ENCODE data around the gene ITFG1.
"Not testable (repeated sequence)": the region's sequence is repeated elsewhere in the genome, so short reads cannot be mapped to it uniquely, and the experiment has no call there.

ITFG1 gene

DNA sequence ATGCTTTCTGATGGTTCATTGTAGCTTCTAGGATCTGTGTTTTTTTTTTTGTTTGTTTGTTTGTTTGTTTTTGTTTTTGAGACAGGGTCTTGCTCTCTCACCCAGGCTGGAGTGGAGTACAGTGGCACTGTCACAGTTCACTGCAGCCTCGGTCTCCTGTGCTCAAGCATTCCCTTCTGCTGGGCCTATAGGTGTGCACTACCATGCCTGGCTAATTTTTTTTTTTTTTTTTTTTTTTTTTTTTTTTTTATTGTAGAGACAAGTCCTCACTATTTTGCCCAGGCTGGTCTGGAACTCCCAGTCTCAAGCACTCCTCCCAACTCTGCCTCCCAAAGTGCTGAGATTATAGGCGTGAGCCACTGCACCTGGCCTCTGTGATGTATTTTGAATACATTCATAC is 12.1 kb upstream of the ITFG1 start:
- DNase-seq = not testable (repeated sequence)

DNA sequence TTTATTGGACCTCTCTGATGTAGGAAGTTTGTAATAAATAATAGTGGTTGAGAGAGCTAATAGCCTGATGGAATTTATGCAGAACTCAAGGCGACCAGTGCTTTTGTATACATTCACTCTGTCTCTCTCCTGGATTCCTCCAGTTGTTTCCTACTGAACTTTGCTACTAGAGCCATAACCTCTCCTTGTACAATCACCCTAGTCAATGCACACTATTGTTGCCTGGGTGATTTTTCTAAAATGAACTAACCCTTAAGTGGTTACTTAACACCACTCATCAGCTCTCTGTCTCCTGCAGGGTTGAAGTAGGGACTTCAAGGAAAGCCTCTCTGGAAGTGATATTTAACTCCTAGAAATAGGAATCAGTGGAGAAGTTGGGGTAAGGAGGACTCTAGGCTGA is 9.9 kb upstream of the ITFG1 start:
- no peak for DNase-seq

DNA sequence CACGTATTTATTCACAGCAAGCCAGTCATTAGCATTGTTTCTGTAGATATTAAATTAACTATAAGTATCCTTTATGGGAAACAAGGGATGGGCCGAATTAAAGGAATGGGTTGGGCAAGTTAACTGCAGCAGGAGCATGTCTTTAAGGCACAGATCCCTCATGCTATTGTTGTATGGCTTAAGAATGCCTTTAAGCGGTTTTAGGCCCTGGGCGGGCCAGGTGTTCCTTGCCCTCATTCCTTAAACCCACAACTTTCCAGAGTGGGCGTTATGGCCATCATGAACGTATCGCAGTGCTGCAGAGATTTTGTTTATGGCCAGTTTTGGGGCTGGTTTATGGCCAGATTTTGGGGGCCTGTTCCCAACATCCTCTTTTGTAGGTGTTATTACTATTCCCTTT is 9.3 kb upstream of the ITFG1 start:
- no peak for DNase-seq

DNA sequence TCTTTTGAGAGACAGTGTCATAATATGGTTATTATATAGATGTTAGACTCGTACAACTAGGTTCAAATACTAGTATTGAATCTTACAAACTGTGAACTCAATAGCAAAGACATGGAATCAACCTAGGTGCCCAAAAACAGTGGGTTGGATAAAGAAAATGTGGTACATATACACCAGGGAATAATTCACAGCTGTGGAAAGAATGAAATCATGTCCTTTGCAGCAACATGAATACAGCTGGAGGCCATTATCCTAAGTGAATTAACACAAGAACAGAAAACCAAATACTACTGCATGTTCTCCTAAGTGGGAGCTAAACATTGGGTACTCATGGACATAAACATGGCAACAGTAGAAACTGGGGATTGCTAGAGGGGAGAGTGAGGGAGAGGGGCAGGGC is 8.4 kb upstream of the ITFG1 start:
- DNase-seq = no peak

DNA sequence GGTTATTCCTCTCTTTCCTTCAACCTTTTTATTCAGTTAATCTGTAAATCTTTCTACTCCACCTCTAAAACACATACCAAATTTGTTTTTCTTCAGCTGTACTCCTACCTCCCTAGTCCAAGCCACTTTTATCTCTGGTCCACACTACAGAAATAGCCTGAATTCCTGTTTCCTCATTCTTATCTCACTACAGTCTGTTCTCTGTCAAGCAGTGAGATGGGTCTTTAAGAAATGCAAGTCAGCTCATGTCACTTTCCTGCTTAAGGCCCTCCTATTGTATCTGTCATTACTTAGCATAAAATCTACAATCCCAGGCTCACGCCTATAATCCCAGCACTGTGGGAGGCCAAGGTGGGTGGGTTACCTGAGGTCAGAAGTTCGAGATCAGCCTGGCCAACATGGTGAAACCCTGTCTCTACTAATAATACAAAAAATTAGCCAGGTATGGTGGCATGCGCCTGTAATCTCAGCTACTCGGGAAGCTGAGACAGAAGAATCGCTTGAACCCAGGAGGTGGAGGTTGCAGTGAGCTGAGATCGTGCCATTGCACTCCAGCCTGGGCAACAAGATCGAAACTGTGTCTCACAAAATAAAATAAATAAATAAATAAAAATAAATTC is 7.3 kb upstream of the ITFG1 start:
- DNase-seq = not testable (repeated sequence)

DNA sequence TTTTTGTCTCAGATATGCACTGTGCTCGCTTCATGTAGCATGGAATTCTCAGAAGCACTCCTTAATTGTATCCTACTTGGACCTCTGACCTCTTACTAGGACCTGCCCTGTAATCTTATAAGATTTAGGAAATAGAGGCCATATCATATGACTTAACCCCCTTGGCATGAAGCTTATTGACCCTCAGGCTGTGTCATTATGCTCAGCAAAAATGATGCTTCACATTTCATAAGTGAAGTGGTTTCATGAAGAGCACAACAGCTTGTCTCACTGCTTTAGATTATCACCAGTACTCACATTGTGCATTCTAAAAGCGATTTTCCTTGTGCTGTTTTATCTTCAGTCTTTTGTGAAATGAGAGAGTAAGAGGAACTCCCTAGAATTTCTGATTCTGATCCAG is 6.6 kb upstream of the ITFG1 start:
- no peak for DNase-seq

DNA sequence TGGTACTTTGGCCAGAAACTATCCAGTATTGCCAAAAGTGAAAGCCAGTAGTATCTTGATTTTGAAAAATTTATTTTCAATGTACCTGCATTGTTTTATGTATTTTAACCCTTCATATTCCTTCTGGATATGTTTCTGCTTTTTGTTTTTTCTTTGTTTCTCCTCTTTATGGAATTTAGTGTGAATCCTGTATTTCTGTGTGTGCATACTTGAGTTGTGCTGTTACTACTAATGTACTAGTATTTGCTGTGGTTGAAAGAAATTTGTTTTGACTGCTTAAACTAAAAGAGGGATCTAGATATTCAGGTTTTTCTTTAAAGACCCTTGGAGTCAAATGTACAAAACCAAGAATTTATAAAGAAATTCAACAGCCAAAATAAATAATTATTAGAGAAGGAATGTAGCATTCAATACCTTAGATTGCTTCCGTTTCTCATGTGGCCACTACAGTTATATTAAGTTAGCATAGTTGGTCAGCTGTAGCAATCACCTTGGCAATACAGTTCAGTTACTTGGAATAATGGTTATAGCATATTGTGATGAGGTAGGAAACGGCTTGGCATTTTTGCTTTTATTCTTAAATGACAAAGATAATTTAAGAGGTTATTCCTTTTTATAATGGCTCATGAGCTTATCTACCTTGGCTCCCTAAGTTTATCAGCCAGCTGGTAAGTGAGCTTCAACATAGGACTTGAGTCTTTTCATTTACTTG is 5.2 kb upstream of the ITFG1 start:
- DNase-seq = no peak

DNA sequence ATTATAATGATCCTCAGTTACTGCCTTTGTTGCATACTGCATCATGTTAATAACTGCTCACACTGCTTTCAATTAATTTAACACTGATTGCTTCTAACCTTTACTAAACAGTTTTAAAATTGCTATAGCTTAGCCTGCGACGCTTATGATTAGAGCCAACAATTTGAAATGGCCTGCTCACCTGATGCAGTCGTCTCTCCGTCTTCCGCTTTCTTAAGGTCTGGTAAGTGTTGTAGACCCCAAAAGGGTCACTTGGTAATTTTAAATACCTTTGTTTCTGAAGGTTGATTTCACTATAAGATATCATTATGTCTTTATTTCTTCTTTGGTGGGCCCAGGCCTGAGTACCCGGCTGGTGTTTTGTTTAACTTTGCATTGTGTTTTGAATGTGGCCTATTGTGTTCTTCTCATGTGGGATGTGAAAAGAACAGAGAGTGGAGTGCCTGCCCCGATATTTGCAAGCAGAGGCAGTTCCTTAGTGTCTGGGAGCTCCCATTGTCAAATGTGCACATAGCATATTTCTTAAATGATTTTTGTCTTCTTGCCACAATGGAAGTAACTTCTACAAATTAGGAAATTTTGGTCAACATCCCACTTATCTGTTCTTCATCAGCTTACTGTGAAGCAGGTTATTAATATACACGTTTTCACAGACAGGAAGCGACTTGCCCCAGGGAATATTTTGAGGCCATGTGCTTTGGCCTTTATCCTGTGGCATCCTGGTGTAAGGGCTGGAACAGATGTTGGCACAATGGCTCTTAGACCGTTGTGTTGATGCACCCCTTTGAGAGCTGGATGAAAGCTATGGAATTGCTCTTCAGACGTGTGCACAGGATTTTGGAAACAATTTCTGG is 3.1 kb upstream of the ITFG1 start:
- DNase-seq = no peak

DNA sequence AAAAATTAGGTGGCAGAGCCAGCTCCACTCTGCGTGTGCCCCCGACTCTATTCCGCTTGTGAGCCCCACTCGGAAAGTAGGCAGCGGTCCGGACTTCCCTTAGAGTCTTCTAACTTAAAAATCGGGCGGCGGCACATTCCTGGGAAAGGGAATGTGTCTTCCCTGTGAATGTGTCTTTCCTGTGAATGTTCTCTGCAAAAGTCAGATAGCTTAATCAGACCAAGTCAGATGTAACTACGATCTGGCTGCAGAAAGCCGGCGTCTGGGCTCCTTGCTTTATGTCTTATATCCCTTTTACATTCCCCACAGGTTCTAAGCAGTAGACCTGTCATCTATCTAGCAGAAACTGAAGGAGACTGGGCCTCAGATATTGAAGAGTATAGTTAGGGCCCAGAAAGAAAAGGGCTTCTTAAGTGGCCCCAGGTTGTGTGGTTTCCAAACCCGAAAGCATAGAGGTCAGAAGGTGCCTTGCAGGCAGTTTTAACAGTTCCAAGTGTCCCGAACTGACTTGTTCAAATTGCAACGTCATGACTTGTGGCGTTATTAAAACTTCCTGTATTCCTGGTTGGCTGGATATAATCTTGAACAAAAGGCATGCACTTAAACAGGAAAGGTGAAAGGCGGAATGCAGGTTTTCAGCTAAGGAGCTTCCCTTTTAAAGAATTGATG is 869 bp upstream of the ITFG1 start:
- DNase-seq = peak; percentile 14

DNA sequence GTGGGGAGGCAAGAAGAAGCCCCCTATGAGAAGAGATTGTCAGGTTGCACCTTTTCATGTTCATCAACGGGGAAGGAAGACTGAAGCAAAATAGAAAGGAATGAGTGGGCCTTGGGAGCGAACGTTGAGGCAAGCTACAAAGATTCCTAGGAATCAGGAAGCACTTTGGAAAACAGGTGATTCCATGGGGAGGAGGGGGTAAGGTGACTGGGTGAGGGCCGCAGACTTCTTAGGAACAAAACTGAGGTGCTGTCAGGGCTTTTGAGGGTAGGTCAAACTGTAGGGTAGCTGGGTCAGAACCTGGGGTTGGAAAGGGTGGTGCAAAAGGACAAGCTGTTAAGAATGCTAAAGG is 528 bp downstream of the ITFG1 start:
- DNase-seq = no peak

DNA sequence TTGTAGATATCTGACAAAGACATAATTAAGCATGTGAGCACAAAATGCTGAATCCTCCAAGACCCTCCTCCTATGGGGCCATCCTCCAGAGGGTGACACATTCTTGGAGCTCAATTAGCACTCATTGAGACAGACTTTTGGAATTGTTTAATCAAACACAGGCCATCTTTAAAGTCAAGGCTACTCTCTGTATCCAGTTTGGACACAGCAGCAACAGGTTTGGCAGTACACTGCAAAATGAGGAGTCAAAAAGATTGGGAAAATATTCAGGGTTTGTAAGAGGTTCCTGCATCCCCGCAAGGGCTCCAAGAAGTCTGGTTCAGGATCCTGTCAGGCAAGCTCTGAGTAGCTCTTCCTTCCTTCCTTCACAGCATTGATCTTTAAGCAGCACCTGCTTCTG is 1.3 kb downstream of the ITFG1 start:
- DNase-seq = no peak

DNA sequence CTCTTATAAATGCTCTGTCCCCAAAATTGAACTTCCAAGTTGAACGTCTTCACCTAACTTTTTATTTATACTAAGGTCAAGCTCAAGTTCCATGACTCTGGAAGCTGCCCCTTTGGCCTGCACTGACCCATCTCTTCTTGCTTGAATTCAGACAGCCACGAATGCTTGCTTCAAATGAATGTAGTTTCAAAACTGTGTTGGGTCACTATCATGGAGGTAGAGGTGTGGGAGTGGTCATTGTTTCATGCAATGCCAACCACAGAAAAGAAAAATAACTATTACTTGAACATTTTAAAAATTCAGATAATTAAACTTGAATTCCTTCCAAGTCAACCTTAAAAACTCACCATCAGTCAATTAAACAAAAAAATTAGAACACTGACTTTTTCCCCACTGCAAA is 2.5 kb downstream of the ITFG1 start:
- no peak for DNase-seq

DNA sequence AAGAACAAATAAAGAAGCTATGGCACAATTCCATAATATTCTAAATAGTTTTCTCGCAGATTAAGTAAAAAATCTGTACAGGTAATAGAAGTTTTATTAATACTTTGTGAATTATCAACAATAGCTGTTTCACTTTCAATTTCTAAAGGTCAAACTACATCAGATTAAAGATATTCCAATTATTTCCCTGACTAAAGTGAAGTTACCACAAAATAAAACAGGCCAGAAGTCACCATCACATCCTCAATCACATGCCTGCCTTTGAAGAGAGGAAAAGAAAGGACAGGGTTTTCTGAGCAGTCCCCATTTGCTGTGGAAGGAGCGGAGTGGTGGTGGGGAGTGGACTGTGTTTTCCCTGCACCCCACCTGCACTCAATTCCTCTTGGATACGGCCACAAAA is 11.1 kb downstream of the ITFG1 start:
- DNase-seq = no peak

DNA sequence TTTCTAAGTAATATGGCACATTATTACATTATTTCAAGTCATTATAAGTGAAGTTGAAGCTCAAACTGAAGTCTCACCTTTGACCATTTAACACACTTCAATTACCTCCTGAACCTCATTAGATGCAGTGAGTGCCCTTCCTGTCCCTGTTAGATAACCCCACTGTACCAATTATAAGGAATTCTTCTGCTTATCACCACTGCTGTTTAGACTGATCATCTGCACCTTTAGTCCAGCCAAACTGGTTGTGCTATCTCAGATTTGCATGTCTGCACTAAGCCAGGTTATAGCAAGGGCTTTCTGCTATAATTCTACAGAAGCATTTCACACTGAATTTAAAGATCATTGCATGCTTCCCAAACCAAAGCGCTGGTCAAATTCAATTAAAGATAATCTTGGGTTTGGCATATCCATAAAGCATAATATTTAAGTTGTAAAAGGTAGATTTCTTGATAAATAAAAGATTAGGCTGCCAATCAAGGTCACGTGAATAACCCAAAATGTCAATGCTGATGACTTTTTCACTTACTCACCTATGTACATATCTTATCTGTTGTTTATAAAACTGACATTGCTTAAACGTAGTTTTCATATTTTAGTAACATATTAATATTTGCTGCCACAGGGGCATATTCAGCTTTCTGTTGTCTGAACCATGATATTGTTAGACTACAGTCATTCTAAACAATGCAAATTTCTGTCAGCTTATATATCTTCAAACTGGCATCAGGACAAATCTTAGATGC is 11.9 kb downstream of the ITFG1 start:
- DNase-seq = no peak

DNA sequence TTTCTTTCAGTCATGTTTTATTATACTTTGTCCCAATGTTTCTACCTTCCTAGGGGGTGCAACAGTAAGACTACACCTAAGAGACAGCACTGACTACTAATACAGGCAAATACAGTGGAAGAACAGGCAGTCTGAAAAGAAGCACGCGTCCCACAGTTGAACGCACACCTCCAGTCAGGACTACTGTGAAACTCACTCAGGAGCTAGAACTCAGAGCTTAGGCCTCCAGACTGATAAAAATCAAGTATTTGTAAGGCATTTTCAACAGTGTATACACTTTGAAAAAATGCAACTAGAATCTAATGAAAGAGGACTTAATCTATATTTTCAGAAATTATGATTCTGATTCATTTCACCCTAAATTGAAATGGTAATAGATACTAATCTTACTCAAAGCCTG is 14.4 kb downstream of the ITFG1 start:
- no peak for DNase-seq

DNA sequence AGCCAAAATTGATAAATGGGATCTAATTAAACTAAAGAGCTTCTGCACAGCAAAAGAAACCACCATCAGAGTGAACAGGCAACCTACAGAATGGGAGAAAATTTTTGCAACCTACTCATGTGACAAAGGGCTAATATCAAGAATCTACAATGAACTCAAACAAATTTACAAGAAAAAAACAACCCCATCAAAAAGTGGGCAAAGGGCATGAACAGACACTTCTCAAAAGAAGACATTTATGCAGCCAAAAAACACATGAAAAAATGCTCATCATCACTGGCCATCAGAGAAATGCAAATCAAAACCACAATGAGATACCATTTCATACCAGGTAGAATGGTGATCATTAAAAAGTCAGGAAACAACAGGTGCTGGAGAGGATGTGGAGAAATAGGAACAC is 18.0 kb downstream of the ITFG1 start:
- not testable (repeated sequence) for DNase-seq

DNA sequence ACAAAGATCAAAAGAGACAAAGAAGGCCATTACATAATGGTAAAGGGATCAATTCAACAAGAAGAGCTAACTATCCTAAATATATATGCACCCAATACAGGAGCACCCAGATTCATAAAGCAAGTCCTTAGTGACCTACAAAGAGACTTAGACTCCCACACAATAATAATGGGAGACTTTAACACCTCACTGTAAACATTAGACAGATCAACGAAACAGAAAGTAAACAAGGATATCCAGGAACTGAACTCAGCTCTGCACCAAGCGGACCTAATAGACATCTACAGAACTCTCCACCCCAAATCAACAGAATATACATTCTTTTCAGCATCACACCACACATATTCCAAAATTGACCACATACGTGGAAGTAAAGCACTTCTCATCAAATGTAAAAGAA is 20.8 kb downstream of the ITFG1 start:
- DNase-seq = not testable (repeated sequence)

DNA sequence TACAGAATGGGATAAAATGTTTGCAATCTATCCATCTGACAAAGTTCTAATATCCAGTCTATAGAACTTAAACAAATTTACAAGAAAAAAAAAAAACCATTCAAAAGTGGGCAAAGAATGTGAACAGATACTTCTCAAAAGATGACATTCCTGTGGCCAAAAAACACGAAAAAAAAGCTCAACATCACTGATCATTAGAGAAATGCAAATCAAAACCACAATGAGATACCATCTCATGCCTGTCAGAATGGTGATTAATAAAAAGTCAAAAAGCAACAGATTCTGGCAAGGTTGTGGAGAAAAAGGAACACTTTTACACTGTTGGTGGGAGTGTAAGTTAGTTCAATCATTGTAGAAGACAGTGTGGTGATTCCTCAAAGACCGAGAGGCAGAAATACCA is 26.6 kb downstream of the ITFG1 start:
- not testable (repeated sequence) for DNase-seq

DNA sequence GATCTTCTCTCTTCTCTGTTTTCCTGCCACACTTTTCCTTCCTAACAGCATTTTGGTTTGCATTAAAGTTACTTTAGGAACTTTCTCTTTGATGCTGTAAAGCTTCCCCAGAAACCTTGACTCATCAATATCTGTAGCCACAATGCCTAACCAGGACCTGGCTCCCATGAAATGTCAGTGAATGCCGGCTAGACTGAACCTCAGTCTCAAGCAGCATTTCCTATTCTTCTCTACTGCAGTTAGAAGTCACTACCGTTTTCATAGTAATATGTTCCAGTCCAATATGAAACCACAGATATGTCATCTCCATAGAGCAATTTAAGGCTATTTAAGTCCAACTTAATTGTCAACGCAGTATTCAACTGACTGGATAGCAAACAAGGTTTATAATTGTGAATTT is 28.9 kb downstream of the ITFG1 start:
- DNase-seq = no peak

DNA sequence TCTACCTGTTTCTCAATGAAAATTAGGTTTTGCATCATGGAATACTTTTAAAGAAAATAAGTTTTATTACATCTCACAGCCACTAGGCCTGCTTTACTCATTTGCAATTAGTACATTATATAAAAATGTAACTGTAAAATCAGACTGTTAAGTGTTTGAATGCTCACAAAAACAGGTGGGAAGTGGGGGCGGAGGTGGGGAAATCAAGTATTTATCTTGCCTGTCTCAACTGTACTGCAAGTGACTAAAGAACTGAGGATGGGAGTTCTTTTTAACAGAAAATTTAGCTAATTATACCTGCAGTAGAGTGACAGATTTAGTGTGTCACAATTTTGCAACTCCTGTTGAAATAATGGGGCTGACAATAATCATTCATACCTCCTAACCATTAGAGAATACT is 34.1 kb downstream of the ITFG1 start:
- no peak for DNase-seq

DNA sequence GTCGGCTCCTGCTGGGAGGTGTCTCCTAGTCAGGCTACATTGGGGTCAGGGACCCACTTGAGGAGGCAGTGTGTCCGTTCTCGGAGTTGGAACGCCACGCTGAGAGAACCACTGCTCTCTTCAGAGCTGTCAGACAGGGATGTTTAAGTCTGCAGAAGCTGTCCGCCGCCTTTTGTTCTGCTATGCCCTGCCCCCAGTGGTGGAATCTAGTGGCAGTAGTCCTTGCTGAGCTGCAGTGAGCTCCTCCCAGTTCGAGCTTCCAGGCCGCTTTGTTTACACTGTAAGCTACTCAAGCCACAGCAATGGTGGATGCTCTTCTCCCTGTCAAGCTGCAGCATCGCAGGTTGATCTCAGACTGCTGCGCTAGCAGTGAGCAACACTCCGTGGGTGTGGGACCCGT is 36.0 kb downstream of the ITFG1 start:
- no peak for DNase-seq

DNA sequence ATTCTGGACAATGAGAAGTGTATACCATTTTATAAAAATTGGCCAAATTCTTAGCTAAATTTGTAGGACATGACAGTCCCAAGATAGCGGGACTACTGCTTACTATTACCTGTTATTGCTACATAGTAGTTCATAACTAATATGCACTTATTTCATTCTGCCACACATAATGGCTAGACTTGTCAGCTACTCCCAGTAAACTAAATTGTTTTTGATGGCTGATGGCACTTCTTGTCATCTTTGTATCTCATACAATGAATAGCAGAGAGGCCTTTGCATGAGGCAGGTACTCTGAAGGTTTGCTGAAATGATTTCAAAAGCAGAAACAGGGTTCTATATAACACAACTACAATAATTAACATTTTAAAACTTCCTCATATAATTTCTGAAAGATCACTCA is 44.0 kb downstream of the ITFG1 start:
- DNase-seq = no peak

DNA sequence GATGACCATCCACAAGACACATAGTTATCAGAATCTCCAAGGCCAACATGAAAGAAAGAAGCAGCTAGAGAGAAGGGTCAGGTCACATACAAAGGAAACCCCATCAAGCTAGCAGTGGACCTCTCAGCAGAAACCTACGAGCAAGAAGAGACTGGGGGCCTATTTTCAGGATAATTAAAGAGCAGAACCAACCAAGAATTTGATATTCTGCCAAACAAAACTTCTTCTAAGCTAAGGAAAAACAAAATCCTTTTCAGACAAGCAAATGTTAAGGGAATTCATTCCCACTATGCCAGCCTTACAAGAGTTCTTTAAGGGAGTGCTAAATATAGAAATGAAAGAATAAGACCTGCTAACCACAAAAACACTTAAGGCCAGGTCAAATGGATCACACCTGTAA is 47.8 kb downstream of the ITFG1 start:
- no peak for DNase-seq
